GM21723 (cell line): ENCODE data around the gene RYR3.

Source experiments
- ATAC-seq: cut with Tn5 transposase; IDR thresholded peaks from one replicate; pipeline ENCODE4 v1.9.1; 2021; ENCODE audit warnings: mild to moderate bottlenecking, moderate library complexity; ENCODE audit not compliant: unreplicated experiment

Gene RYR3

DNA sequence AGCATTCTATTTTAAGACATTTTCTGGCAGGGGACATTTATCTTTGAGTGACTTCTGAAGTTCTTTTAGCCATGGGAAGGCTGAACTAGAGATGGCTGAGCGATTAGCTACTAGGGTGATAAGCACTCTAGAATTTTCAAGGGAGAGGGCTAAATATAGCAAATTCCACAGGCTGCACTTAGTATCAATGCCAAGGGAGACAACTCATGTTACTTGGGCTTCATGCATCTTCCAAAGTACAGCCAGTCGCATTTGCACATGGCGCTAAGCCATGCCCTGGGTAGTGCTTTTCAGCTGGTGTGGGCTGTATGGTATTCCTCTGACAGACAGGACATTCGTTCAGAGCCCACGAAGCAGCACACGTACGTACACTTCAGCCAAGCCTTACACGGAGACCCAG is 69.6 kb downstream of the RYR3 start:
- ATAC-seq = no peak

DNA sequence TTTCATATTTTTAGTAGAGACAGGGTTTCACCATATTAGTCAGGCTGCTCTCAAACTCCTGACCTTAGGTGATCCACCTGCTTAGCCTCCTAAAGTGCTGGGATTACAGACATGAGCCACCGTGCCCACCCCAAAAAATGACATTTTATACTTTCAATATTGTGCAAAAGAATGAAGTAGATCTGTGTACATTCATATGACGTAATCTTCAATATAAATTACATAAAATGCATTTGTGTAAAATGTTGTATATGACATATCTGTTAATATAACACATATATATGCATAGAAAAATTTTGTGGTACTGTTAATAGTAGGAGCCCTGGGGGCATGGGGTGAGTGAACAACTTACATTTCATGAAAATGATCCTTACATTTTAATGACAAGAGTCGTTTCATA is 71.7 kb downstream of the RYR3 start:
- ATAC-seq = no peak

DNA sequence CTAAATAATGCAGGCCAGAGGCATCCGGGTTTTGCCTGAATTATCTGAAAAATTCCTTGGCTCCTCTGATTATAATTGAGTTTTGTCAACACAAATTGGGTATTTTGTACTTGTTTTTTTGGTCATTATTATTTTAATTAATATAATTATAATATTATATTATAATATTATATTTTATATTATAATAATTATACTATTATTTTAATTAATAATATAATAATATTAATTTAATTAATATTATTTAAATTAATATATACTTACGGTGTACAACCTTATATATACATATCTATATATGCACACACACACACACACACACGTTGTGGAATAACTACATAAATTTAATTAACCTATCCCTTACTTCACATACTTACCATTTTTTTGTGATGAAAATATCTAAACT is 73.5 kb downstream of the RYR3 start:
- no peak for ATAC-seq

DNA sequence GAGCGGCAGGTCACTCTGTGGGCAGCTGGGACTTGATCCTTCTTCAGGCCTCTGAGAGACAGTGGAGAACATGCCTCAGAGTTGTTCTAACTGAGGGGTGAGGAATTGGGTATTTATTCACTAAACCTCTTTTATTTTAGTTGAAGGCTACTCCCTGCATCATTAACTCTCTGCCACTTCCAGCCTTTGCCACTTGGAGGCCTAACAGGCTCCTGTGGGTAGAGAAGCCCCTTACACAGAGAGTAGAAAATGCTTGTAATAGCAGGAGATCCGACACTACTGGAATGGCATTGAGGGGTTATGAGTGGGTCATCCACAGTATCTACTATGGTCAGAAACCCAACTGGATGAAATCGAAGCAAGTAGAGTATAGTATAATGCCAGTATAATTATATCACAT is 81.7 kb downstream of the RYR3 start:
- ATAC-seq = no peak

DNA sequence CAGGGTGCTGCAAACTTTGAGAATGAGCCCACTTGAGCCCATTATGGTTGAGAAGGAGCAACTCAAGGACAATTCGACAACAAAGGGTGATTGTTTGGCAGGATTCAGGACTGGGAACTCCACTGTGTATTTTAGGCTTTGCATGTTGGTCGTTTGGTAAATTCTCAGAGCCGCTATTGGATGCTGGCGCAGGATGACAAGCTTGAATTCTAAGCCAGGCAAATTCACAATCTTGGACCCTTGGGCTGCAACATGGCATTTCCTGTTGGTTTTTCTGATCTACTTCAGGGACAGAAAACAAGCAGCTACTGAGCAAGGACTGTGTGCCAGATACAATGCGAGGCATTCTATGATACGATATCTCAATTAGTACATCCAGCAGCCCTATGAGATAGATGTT is 82.8 kb downstream of the RYR3 start:
- ATAC-seq = no peak

DNA sequence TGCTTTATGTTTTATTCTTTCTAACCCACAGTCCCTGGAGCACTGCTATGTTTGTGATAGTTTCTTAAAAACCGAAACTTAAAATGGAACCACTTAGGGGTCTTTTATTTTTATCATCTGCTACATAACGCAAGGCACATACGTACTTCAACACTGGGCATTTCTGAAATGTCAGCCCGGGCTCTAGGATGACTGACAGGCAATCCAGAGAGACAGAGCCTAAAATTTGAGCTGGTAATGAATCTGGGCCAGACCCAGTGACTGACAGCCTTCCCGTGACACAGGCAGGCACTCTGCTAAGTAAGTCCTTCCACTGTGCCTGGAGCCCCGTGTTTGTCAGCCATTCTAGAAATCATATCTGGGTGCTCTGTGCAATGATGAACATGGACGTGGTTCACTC is 84.6 kb downstream of the RYR3 start:
- ATAC-seq = no peak

DNA sequence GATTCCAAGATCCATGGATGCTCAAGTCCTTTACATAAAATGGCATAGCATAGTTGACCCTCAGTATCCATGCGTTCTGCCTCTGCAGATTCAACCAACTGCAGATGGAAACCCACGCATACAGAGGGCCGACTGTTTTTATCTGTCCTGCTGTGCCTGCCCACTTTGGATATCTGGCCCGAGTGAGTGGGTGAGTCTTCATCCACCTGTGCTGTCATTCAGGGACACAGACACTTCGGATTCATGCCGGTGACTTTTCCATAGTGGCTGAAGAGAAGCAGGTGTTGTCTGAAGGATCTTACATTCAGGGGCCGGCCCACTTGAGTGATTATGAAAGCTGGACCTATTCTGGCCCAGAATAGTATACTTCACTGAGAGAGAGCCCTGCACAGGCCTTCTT is 85.1 kb downstream of the RYR3 start:
- ATAC-seq = no peak

DNA sequence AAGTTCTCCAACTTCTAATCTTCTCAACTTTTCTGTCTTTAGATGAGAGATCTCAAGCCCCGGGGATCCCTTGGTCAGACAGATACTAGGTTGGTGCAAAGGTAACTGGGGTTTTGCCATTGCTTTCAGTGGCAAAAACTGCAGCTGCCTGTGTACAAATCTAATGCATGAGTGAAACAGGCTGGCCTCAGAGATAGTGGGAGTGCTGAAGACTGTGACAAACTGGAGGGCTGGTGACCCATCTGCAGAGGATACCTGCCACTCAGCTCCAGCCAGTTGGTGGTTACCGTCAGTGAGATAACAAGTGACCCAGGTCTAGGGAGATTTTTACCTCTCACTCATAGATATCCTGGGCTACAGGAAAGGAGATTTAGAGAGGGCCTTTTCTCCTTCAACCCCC is 85.7 kb downstream of the RYR3 start:
- ATAC-seq = no peak

DNA sequence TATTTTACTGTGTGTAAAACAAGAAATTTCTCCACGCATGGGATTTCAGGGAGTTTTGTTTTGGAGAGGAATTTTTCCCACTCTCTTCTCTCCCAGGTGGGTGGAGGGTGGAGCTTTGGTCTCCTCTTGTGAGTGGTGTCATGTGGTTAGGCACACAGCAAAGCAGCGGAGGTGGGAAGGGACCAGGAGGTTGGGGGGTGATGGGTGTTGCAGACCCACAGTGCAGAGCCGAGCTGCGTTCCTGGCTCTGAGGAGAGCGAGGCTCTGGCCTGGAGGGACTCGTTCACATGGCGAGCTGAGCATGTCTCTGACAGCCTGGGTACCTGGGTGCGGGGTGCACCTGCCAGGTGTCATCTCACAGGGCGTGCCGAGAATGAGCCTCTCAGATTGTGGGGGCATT is 87.8 kb downstream of the RYR3 start:
- no peak for ATAC-seq

DNA sequence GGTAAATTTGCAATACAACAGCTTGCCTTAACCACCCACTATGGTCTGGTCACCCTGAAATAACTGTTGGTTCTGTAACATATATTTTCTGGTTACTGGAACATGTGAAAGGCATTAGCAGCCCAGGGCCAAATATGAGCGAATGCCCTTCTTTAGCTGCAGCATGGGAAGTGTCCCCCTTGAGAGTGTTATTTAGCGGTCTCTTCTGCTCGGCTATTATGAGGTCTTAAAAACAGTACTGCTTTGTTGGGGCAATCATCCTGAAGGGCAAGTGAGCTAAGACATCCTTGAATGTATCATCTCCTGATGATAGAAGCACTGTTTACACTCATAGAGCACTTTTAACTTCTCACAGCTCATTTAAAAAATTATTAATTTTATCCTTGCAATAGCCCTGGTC is 90.2 kb downstream of the RYR3 start:
- ATAC-seq = no peak

DNA sequence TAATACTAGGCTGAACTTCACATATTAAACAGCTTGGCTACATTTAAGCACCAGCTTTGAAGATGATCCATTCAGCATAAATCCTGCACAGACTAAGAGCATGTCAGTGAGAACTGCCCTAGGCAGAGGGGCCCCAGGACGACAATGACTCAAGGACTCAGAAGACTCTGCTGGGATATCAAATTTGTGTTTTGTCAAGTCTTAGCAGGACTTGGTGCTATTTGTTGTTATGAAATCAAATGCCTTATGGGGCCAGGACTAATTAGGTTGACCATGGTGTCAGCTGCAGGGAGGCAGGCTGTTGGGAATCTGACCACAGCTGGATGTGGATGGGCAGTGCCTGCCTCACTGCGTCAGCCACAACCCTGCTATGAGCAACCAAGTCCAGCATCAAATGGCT is 91.8 kb downstream of the RYR3 start:
- ATAC-seq = no peak

DNA sequence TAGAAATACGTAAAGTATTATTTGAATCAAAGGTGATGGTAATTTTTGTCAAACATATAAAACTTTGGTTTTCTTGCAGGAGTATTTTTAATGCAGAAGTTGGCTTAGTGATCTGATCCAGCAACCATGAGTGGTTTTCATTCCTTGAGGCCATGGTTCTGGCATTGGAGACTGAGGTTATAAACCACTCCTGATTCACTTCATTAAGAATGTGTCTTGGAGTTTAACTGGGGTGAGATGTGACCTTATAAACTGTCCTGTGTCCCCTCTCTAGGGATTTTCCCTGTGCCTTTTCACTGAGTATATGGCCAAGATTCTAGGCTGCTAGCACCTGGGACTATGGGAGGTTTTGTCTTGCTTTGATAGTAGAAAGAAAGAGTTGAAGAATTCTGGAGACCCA is 94.3 kb downstream of the RYR3 start:
- no peak for ATAC-seq

DNA sequence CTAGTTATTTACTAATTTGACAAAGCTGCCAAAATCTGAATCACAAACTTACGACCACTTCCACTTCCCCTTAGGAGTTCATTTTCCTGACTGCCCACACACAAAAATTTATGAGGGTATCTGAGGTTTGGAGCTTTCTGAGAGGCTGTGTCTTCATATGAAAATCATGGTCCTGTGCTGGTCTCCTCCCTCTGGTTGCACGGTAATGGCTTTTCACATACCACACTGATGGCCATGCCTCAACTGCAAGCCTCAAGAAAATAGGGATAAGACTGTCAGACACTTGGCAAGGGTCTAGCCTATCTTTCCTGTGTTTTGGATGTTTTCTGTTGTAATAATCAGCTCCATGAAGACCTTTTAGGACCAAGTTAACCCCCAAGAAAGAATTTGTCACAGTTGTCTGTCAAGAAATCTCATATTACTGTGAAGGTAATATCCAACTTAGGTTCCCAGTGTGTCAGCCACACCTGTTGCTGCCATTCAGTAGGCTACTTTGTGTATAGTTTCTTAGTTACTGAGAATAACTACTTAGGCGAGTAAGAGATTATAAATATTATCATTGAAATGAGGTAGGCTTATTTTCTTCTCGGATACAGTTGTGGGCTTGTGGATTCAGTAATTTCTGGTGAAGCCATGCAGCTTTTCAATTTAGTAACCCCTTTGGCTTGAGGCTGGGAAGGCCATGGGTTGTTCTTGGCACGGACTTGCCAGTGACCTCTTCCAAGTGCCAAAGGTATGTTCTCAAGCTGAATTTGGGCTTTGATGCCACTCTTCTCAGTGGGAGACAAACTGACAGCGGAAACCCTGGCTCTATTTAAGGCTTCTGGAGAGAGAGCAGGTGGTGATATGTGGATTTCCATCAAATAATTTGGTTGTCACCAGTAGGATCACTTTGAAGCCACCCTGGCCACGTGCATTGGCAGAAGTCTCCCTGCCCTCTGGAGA is 101.1 kb downstream of the RYR3 start:
- ATAC-seq = no peak

DNA sequence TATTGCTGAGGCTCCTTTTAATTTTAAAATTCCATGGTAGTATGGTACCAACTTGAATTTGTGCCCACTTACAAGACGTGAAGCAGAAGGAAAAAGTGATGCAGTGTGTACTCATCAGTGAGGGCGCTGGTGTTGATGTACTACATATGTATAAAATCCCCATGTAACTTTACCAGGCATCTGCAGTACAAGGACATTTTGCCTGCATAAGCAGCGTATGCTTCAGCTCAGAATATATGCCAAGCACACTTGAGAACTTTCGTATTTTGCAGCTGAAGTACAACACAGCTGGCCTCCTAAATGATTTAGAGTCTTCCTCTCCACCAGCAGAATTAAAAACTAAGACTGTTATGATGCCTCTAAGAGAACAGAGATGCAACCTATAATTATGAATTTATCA is 108.9 kb downstream of the RYR3 start:
- ATAC-seq = no peak

DNA sequence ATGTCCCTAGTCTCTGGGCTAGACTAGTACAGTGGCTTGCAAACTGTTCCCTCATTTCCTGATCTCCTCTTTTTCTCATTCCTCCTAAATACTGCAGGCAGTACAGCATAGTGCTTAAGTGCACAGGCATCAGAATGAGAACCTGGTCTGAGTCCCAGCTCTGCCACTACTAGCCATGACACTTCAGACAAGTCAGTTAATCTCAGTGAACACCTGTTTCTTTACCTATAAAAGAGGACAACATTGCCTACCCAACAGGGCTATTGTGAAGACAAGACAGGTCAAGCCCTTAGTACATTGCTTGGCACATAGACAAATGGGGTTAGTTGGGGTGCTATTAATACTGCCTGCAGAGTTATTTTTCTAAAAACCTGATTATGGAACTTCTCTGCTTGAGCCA is 113.3 kb downstream of the RYR3 start:
- ATAC-seq = no peak

DNA sequence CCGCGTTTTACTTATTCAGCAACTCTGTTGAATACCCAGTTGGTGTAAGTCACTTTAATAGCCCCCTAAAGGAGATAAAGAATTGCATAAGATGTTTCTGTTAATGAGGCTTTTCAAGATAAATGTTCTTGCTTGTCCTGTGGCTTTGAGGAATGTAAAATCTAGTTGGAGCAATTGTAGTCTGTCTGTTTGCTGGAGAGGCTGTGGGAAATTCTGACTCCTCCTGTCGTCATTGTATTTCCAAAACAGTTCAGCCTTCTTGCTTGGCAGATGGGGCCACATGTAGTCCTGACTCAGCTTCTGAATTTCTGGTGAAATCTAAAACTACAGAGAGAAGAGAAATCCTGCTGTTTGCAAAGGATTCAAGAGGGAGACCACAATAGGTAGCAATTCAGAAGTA is 114.4 kb downstream of the RYR3 start:
- ATAC-seq = no peak

DNA sequence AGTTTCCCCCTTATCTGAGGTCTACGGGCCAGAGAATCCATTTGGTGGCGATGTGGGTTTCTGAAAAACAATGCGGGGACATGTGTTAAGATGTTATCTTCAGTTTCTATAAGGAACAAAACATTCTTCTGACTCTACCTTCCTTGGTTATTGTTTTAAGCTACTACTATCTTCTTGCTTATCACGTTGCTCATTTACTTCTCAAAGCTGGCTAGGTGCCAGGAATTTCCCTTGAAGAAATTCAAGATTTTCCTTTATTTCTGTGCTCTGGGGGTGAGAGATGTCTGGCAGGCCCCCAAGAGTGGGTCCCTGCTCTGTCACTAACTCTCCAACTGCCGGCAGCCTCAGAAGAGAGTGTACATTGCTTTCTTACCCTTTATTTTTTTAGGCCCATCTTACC is 119.8 kb downstream of the RYR3 start:
- ATAC-seq = no peak

DNA sequence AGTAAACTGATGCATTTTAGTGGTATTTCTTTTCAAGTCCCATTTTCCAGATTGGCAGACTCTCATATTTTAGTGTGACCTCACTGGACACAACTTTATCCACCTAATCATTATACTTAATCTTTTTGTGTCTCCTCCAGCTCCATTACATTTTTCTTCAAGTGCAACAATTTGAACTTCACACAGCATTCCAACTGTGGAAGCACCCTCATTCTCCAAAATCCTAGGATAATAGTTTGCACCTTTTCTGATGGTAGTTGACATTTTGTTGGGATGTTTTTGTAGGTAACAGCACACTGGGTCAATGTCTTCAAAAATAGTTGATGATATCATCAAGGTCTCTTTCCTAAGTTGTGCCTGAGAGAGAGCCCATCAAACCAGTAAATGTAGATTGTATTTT is 123.1 kb downstream of the RYR3 start:
- ATAC-seq = no peak

DNA sequence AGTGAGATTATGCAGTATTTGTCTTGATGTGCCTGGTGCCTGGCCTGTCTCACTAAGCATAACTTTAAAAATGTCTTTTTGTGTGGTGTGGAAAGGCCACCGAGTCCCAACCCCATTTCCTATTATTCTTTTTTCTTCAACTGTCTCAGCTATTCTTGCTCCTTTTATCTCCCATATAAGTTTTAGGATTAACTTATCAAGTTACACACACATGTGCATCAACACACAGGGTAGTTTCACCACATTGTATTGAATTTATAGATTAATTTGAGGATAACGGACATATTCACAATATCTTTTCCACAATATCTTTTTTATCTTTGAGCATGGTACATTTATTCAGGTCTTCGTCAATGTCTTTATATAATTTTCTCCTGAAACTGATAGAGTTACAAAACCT is 127.6 kb downstream of the RYR3 start:
- ATAC-seq = no peak

DNA sequence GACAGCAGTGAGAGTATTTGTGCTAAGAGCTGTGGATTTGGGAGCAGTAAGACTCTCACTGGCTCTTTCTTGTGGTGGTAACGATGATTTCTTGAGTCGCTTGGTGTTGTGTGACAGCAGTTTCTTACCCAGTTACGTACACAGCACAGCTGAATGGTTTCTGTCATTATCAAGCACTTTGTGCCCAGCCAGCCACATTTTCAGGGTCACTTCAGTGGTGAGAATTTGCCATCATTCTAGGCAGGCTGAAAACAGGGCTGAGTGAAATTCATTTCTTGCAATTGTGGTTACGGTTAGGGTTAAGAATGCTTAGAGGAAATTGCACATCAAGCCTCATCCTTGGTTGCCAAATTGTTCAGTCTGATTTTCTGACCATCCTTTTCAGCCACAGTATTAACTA is 130.1 kb downstream of the RYR3 start:
- ATAC-seq = no peak

DNA sequence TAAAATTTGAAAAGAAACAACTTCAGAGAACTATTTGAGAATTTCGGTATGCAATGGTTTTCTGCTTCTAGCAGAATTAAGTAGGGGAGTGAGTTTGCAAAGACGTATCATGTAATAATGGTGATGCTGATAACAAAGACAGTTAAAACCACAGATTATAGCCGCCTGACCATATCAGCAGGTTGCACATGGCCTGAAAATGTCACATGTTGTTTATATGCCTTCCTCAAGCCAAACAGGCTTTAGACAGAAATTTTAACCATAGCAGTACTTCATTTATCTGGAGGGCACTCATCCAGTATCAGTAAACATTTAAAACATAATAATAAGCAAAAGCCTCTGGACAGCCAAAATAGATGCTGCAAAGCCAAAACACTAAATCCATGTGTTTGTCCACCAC is 131.7 kb downstream of the RYR3 start:
- ATAC-seq = no peak

DNA sequence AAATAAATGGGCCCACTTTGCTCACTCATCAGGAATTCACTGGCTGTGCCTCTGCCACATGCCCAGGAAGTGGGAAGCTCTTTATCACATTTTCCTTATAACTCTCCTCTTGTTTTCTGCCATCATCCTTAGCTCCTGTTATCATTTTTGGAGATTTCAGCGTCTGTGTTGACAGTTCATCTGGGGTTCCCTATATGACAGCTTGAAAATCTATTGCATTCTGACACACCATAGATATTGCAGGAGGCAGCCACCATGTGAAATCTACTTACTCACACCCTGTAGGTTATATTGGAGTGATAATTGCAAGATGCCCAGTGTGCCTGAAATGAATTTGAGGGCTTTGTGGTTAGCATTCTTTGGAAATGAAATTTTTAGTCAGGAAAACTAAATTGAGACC is 132.9 kb downstream of the RYR3 start:
- ATAC-seq = no peak

DNA sequence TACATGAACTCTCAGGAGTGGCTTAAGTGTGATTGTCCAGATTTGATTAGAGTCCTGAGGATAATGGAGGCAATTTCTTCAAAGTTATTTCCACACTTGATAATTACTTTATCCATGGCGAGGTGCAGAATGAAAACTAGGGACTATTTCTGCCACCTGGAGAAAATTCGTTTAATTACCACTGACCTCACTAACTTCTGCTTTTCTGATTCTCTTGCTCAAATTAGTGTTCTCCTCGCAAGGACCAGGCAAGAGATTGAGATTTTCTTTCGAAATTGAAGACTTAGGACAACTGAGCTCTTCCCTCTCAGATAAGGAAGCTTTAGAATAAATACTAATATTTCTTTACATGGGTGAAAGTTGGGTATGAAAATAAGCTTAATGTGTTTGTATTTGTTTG is 135.2 kb downstream of the RYR3 start:
- ATAC-seq = no peak
